Retinal pigment epithelial cell (primary cell): ENCODE measurements around the gene TBL1X.
A peak's percentile ranks its signal among the peaks of the same experiment; 100 is the strongest.

Experiments used
- DNase-seq: peaks from one replicate; pipeline ENCODE4 v3.0.0-alpha.2; 2010; ENCODE audit warnings: low read depth
- H3K4me3 ChIP-seq: 2 replicates; pipeline ENCODE4 v1.5.1; 2011; ENCODE audit warnings: mild to moderate bottlenecking, low read length, control low read depth, moderate library complexity
- CTCF ChIP-seq: conservative IDR thresholded peaks from 2 replicates; pipeline ENCODE4 v1.5.1; 2011; ENCODE audit warnings: low read depth, low read length, control low read depth, inconsistent platforms

The TBL1X gene

GRCh38 chrX:9681011-9681410, 216.2 kb downstream of the TBL1X start:
- no peak overlapping the region for H3K4me3 ChIP-seq
- no peak for TF ChIP-seq CTCF
- DNase-seq, result no peak

DNA sequence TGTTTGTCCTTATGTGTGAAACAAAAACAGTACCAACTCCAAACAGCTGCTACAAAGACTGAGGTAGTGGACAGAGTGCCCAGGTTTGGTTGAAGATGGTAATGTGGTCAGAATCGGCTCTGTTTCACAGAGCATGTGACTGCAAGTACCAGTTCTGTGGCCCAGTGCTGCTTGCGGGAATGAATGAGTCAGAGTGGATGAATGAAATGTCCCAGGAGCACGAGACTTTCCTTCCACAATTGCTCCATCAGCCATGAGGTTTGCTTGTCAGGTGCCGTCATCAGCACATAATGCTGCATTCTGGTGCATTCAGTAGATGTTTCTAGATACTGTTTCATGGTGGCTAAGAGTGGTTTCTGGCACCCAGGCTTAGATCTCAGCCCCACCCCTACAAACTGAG, 216.6 kb downstream of the TBL1X start:
- DNase-seq, result peak; percentile 52
- TF ChIP-seq CTCF, result no peak
- no peak overlapping the region for H3K4me3 ChIP-seq

DNA sequence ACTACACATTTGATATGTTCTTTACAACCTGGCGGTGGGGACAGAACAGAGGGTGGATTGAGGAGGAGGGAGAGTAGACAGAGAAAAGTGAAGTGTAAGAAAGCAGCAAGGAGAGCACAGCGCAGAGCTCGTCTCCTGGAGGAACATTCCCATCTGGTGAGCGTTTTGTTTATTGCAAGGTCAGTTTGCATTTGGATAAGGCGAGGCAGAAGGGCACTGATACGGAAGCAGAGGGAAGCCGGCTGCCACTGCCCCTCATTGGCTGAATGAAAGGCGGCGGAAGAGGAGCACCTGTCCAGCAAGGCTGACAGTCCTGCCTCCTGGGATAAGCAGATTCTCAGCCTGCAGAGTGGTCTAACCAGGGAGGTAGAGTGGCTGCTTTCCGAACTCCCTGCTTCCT, 217.6 kb downstream of the TBL1X start:
- H3K4me3 ChIP-seq, result no peak overlapping the region
- DNase-seq, result no peak
- TF ChIP-seq CTCF, result peak; percentile 26

GRCh38 chrX:9682861-9683260, 218.0 kb downstream of the TBL1X start:
- no peak for TF ChIP-seq CTCF
- no peak for DNase-seq
- no peak overlapping the region for H3K4me3 ChIP-seq

DNA sequence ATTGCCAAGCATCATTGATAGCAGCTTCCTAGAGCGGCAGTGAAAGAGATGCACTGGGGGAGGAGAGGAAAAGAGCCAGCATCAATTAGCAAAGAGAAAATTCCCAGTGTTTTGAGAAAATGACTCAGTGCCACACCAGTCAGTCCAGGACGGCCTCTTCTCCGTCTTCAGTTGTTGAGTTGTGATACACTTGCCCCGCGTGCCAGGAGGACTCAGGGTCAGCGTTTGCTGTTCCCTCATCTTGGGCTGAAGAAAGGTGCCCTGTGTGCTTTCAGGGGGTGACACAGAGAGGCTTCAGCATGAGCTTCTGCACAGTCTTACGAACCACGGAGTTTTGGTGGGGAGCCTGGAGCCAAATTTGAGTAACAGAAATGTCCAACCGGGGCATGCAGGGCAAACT, 218.5 kb downstream of the TBL1X start:
- DNase-seq, result no peak
- TF ChIP-seq CTCF, result no peak

GRCh38 chrX:9687899-9688298, 223.0 kb downstream of the TBL1X start:
- no peak overlapping the region for H3K4me3 ChIP-seq
- TF ChIP-seq CTCF, result no peak
- no peak for DNase-seq

More for the DNA sequence above, 218.5 kb downstream of the TBL1X start:
- no peak overlapping the region for H3K4me3 ChIP-seq

GRCh38 chrX:9688833-9689232, 224.0 kb downstream of the TBL1X start:
- DNase-seq, result no peak
- H3K4me3 ChIP-seq, result no peak overlapping the region
- TF ChIP-seq CTCF, result no peak
